Erythroblast (primary cell): ENCODE results near the gene ANO9.

Source experiments
- GATA1 ChIP-seq: IDR thresholded peaks from 2 replicates; pipeline ENCODE4 v1.6.1; 2011; ENCODE audit warnings: low read depth, mild to moderate bottlenecking, control low read depth, low read length, moderate library complexity
- POLR2A ChIP-seq: IDR thresholded peaks from 2 replicates; pipeline ENCODE4 v1.6.1; 2011; ENCODE audit warnings: mild to moderate bottlenecking, low read length

DNA sequence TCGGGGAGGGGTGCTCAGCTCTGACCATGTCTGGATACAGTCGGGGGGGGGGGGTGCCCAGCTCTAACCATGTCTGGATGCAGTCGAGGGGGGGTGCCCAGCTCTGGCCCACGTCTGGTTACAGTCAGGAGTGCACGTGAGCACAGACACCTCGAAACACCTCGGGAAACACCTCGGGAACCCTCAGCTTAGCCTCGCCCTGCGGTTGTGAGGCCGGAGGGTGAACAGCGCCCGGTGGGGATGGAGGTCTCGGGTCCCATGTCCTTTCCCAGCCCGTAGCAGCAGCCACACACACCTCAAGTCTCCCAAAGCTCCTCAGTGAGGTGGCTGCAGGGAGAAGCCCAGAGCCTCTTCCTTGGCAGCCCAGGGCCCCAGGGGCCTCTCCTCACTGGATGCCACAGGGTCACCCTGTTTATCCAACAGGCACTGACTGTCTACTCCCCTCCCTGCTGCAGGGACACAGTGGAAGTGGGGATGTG is 29.1 kb downstream of the ANO9 start:
- TF ChIP-seq POLR2A (no peak), GATA1 (no peak)
